RPMI7951 (cell line): ENCODE results near the gene CARM1. TPM values are rescaled to one million over a fixed set of nuclear protein-coding genes. Genes with fewer than 3 reads are reported as not detected.
"Not testable (repeated sequence)": the region's sequence is repeated elsewhere in the genome, so short reads cannot be mapped to it uniquely, and the experiment has no call there.

Source experiments
- DNase-seq: peaks from one replicate; pipeline ENCODE4 v3.0.0-alpha.2; 2012; ENCODE audit warnings: low read depth
- total RNA-seq: library from RNA; depleted of rRNA; stranded (reverse); fragments of >200 nt; shearing (Covaris generic); gene quantifications from 2 replicates; pipeline ENCODE4 v1.2.3, GENCODE V29; 2014; rRNA removed

Gene CARM1
- 22.2 and 23.9 TPM in 2 replicates for total RNA-seq

DNA sequence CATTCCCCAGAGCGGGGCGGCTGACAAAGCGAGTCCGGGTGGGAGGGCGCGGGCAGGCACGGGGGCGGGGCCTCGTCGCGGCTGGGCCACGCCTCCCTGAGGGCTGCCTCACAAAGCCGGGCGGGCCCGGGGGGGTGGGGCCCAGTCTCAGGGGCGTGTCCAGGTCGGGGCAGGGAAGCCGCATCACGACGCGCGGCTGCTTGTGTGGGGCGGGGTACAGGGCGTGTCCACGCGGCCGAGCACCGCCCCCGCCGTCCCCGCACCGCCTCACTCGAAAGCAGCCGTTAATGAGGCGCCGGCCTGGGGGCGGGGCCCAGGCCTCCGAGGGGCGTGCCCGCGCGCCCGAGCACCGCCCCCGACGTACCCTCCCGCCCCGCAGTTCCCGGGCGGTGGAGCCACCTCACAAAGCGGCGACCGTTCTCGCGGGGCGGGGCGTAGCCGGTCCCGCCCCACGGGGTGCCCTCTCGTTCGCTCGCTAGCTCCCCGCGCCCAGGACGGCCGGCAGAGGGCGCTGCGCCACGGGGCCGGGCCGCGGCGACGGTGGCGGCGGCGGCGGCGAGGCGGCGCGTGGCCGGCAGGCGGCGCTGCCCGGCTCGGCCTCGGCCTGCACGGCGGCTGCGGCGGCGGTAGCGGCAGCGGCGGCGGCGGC, at the start of gene CARM1:
CARM1 (plus strand) TSS at position 599 of the 649 bp plus-strand sequence. CDS start 150 bp downstream, outside the sequence.
- DNase-seq: peak; percentile 94

DNA sequence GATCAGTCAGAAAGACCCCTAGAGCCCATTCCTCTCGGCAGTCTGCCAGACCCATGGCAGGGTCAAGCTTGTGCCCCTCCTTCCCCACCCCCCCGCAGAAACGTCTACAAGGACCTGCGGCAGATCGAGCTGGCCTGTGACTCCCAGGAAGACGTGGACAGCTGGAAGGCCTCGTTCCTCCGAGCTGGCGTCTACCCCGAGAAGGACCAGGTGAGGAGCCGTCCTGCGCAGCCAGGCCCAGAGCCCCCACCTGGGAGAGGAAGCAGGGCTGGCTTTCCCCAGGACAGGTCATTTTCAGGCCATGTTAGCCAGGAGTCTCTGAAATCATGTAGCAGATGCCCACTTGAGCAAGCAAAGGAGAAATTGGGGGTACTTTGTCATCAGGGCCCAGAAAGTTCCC, 47.7 kb upstream of the CARM1 start:
- no peak for DNase-seq

DNA sequence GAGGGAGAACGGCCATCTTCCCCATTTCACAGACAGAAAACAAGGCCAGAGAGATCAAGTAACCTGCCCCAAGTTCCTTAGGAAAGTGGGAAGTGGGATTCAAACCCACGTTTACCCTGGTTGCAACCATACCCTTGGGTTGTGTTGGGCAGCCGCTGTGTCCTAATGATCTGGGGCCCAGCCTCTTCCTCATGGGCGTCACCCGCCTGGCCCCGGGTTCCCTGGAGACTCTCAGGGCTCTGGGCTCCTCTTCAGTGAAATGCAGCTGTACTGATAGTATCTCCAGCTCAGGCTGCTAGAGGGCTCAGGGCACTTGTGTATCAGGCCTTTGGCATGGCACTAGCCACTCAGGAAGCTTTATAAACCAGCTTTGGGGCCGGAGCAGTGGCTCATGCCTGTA, 45.1 kb upstream of the CARM1 start:
- no peak for DNase-seq

DNA sequence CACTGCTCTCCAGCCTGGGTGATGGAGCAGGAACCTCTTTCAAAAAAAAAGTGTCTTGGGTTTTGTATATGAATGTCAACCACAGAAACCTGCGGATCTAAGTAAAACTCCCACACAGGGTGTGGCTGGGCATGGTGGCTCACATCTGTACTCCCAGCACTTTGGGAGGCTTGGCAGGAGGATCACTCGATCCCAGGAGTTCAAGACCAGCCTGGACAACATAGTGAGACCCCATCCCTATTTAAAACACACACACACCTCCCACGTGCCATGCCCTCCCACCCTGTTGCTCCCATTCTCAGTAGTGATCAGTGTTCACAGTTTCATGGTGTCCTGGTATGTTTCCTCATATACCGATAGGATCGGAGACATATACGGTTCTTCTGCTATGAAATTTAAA, 44.5 kb upstream of the CARM1 start:
- DNase-seq: no peak

DNA sequence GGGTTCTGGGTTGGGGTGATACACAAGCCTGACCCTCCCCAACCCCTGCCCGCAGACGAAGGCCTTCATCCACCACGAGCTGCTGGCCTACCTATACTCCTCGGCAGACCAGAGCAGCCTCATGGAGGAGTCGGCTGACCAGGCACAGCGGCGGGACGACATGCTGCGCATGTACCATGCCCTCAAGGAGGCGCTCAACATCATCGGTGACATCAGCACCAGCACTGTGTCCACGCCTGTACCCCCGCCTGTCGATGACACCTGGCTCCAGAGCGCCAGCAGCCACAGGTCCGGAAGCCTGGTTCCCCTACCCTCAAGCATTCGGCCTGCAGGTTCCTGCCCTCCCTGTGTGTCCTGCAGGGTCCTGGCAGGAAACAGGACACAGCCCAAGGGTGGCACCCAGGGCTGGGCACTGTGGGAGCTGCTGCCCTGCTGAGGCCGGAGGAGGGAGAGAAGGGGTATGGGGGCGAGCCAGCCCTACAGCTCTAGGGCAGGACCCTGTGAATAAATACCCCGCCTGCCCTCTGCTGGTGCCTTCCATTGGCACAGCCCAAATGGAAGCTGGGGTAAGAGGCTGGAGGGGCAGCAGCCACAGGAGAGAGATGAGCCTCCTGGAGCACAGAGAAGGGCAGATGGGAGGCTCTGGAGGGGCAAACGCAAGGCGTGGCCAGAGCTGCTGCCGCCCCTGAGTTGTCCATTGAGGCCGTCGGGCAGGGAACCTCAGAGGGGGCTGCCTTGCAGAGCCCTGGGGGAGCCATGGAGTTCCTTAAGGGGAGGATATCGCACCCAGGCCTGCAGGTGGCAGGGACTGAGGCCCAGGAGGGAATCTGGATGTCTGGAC, 42.2 kb upstream of the CARM1 start:
- DNase-seq: no peak

DNA sequence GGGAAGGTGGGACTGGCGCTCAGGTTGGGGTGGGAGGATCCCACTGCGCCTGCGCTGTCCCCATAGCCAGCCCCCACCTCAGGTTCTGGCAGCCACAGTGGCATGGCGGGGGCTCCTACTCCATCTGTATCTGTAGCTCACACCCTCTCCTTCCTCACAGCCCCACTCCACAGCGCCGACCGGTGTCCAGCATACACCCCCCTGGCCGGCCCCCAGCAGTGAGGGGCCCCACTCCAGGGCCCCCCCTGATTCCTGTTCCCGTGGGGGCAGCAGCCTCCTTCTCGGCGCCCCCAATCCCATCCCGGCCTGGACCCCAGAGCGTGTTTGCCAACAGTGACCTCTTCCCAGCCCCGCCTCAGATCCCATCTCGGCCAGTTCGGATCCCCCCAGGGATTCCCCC, 41.4 kb upstream of the CARM1 start:
- no peak for DNase-seq

DNA sequence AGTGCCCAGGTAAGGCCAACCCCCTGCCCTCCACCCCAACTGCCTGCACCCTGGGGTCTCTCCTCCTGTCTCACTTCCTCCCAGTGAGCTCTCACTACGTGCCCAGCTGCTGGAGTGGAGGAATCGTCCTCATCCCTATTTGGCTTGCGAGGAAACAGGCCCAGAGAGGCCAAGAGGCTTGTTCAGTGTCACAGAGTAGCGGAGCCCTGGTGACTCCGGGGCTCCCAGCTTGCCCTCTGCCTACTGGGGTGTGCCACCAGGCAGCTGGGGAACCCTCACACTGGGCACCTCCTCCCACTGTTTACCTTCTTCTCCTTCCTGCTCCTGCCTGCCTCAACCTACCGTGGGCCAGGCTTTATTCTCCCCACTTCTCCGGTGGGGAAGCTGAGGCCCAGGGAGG, 41.0 kb upstream of the CARM1 start:
- DNase-seq: no peak

DNA sequence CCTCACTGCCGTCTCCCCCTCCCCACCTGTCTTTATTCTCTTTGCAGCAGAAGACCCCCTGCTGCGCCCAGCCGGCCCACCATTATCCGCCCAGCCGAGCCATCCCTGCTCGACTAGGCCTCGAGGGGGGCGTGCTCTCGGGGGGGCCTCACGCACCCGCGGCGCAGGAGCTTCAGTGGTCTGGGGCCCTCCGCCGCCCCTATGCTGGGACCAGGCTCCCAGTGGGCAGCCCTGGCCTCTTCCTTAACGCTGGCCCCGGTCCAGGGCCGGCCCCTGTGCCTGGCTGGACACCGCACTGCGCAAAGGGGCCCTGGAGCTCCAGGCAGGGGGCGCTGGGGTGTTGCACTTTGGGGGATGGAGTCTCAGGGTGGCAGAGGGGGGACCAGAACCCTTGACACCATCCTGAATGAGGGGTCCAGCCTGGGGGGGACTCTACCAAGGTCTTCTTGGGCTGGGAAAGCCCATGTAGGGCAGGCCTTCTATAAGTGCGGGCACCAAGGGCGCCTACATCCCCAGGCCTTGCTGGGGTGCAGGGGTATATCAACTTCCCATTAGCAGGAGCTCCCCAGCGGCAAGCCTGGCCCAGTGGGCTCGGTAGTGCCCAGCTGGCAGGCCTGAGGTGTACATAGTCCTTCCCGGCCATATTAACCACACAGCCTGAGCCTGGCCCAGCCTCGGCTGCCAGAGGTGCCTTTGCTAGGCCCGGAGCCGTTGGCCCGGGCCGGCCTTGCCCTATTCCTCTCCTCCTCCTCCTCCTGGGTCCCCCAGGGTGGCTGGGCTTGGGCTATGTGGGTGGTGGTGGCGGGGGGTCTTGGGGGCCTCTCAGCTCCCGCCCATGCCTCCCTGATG, 40.2 kb upstream of the CARM1 start:
- DNase-seq: no peak

DNA sequence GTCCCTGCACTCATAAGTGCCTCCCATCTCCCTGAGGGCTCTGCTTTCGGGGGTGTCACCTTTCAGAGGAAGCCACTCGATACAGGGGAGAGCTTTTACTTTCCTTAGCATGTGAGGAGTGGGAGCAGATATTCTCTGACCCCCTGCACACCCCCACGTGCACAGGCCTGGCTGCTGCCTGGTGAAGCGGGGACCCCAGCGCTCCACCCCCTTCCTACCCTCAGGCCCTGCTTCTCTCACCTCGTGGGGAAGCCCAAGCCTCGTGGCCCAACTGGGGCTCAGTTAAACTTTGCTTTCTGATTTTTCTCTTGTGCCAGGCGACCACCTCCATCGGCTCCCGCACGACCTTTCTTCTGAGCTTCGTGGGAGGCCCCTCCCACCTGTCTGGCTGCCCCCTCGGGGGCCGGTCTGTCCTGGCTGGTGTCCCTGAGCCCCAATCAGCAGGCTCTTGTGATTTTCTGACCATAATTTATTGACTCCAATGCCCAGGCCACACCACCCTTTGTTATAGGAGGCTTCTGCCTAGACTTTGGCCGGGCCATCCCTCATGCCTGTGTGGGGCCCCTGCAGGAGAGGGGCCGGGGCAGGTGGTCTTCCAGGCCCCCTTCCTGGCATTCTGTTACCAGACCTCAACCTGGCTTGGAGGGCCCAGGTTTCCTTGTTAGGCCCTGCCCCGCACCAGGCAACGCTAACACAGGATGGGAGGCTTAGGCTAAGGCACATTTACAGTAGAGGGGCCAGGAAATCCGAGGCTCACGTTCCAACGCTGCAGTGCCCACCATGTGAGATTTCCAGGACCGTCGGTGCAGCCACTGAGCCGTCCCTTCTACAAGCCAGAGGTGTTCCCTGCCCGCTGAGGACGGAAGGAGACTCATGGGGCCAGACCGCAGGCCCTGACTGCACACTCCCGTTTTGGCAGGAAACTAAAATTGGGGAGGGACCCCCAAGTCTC, 39.1 kb upstream of the CARM1 start:
- DNase-seq: no peak

DNA sequence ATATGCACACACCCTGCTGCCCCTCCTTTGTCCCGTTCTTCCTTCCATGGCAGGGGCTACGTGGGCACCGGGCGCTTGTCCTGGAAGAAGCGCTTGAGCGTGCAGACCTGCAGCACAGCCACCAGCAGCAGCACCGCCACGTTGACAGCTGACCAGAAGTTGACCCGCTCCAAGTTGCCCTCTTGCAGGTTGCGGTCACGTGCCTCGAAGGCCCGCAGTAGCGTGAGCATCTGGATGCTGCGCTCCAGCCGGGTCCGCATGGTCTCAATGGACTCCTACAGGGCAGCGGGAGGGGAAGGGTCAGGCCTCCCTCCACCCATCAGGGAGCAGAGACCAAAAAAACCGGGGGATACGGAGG, 38.4 kb upstream of the CARM1 start:
- no peak for DNase-seq

DNA sequence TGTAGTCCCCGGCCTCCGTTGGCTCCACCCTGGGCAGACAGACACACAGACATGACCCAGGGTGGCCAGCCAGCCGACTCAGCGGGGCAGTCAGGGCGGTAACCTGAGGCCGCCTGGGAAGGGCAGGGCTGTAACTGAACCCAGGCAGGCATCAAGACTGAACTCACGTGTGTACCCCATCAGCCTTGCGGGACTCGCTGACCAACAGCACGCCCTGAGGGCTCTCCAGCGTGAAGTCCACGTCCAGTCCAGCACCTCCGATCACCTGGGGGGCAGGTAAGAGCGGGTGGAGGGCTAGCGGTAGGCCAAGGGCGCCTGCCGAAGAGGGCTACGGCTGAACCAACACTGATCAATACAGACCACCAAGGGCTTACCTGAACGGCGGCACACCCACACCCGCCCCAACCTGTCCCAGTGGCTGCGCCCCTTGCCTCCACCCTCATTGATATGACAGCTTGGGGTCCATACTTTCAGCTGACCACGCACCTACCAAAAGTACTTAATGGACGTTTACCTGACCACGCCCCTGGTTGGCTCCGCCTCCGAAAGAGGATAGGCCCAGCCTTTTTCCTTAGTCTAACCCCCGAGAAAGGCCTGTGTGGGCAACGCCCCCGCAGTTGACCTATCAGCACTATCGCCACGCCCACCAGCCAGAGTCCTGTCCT, 36.1 kb upstream of the CARM1 start:
- DNase-seq: no peak

DNA sequence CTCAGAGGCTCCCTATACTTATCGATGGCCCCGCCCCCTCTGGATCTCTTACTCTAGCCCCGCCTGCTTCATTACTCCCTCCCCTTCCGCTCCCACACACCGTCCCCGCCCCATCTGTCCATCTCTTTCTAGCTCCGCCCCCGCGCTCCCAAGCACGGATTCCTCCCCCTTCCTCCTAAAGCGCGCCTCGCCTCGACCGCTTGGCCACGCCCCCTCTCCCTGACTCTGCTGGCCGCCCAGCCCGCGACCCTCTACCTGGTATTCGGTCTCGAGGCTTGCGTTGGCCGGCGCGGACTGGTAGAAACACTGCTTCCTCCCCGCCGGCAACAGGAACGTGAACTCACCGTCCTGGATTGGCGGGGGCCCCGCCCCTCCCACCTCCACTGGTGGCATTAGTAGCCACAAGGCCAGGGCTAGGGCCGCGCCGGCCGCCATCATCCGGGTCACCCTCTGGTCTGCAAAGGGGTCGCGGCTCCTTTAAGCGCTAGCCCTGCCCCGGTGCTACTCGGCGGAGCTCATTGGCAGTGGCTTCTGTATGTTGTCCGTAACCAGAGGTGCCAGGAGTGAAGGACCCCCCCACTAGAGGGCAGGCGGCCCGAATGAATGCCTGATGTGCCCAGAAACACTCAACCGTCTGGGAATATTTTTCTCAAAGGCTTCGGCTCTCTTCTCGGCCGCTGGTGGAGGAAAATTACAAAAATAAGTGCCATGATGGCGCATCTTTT, 35.4 kb upstream of the CARM1 start, which contains the start of gene TMED1:
TMED1 (minus strand) TSS at position 459 of the 725 bp plus-strand sequence; CDS start at position 438, 21 bp downstream.
- peak; percentile 100 for DNase-seq

DNA sequence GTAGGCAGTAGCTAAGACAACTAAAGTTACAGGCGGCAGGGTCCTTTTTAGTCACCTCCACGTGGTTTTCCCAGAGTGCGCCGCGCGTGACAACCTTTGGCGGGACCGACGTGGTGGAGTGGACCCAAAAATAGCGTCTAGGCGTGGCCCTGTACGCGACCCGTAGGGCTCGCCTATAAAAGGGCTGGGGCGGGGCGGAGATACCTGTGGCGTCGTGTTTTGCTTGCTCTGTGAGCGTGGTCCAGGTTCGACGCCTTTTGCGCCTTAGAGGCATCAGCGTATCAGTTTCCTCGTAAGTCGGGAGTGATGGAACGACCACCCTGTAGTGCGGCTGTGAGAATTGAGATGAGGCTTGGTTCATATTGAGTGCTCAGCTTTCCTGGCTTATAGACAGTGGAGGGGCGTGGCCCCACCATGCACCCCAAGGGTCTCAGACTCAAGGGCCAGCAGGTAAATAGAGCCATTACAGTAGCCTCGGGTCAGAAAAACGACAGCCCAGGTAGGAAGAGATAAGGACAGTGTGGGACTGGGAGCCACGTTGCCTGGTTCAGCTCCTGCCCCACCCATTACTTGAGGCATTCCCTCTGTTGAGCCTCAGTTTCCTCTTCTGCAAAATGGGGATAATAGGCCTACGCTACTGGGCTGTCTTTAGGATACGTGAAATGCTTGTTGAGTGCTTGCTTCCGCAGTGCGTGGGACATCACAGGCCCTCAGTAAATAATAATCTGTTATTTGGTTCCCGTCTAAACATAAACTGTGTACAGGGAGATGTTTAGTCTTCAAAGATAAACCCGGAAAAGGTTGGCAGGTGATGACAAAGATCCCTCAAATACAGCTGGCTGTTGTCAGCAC, 34.6 kb upstream of the CARM1 start:
- peak; percentile 88 for DNase-seq

DNA sequence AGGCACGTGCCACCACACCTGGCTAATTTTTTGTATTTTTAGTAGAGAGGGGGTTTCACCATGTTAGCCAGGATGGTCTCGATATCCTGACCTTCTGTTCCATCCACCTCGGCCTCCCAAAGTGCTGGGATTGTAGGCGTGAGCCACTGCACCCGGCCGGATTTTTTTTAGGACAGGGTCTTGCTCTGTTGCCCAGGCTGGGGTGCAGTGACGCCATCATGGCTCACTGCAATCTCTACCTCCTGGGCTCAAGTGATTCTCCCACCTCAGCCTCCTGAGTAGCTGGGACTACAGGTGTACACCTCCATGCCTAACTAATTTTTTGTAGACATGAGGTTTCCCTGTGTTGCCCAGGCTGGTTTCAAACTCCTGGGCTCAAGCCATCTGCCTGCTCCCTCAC, 33.7 kb upstream of the CARM1 start:
- DNase-seq: not testable (repeated sequence)

DNA sequence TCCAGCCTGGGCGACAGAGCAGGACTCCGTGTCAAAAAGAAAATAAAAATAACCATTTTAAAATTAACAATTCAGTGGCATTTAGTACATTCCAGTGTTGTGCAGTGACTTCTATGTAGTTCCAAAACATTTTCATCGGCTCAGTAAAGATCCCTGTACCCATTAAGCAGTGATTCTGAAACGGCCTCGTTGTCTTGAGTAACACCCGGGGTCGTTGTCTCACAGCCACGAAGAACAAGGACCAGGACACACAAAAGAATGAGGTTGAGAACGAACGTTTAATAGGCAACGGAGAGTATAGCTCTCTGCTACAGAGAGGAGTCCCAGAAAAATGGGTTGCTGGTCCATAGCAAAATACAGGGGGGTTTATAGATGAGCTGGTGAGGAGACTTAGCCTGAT, 33.0 kb upstream of the CARM1 start:
- no peak for DNase-seq

DNA sequence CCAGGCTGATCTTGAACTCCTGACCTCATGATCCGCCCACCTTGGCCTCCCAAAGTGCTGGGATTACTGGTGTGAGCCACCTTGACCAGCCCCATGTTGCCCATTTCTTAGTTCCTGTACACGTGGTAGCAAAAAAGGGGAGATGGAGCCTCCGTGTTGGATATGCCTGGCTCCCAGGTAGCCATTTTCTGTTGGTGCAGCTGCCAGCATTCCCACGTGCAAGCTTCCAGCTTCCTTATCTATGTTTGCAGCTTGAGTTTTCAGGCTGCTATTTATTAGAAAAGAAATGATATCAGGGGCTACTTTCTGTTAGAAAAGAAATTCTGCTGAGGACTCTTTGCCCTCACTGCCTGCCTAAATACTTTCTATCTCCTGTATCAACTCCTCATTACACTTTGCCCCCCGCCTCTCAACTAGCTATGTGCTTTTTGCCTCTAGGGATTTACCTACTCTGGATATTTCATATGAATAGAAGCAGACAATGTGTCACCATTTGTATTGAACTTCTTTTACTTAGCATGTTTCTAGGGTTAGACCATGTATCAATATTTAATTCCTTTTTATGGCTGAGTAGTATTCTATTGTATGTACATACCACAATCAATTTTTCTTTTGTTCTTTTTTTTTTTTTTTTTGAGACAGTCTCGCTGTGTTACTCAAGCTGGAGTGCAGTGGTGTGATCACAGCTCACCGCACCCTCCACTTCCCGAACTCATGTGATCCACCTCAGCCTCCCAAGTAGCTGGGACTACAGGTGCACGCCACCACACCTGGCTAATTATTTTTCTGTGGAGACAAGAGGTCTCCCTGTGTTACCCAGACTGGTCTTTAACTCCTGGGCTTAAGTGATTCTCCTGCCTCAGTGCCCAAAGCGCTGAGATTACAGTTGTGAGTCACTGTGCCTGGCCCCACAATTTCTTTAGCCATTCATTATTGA, 32.0 kb upstream of the CARM1 start:
- DNase-seq: no peak

DNA sequence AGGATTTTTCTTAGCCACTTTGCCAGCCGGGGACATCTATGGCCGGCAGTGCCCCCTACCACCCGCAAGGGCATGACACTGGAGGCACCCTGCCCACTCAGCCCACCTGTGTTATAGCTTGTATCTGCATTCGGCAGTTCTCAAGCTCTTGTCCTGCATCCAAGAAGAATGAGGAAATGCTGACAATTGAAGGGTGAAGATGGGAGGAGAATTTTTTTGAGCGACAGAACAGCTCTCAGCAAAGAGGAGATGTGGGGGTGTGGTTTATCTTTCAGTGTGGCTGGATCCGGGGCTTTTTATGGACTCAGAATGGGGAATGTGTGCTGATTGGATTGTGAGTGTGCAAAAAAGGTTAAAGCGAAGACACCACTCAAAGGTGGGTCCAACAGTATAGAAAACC, 28.6 kb upstream of the CARM1 start:
- no peak for DNase-seq
